ENCODE data around the gene PEX16.

PEX16 gene

DNA sequence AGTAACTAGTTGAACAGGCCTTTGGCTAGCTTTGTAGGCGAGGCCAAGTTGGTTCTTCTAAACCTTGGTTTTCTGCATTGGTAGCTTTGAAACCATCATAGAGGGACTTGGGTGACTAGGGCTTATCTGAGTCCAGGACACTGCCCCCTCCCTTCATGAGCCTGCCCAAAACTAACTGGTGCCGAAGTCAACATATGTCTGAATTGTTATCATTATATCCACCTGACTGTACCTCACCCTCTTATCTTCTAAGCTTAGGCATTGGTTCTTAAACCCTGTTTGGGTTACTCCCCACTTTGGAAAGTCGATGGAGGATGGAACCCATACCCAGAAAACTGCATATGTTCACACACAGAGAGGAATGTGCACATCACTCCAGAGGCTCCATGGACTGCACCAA is 39.8 kb downstream of the PEX16 start:
- TF ChIP-seq CTCF (IDR thresholded peaks at IDR 0.05; ENCODE audit: low read length) (no peak), EZH2 (IDR thresholded peaks at IDR 0.05; ENCODE audit: borderline replicate concordance, low read length) (no peak)
- H3K9ac ChIP-seq (ENCODE audit: low read length), result no peak overlapping the region
- H3K79me2 ChIP-seq (ENCODE audit: insufficient read depth, low read length), result no peaks in the 10 kb centered on the region
- H3K9me3 ChIP-seq (ENCODE audit: low read length), result no peaks in the 10 kb centered on the region
- H3K27ac ChIP-seq (ENCODE audit: low read depth, low read length, poor library complexity, severe bottlenecking), result no peak overlapping the region
- H3F3A ChIP-seq (ENCODE audit: insufficient read depth, low read length), result no peaks in the 10 kb centered on the region
- no peak overlapping the region for H3K4me3 ChIP-seq (ENCODE audit: low read depth, low read length, poor library complexity, severe bottlenecking)
- no peaks in the 10 kb centered on the region for H3K4me1 ChIP-seq (ENCODE audit: insufficient read depth, low read length, severe bottlenecking)
- peaks cover 44% of the 10 kb centered on the region for H3K36me3 ChIP-seq (ENCODE audit: insufficient read depth, low read length)
- no peak overlapping the region for H3K4me2 ChIP-seq (ENCODE audit: low read length)
- H2AFZ ChIP-seq (ENCODE audit: low read length), result no peak overlapping the region
- H3K27me3 ChIP-seq (ENCODE audit: insufficient read depth, low read length), result no peaks in the 10 kb centered on the region
- H3K9me2 ChIP-seq (ENCODE audit: low read depth, low read length), result no peaks in the 10 kb centered on the region
- no peaks in the 10 kb centered on the region for H4K20me1 ChIP-seq (ENCODE audit: insufficient read depth, low read length)

DNA sequence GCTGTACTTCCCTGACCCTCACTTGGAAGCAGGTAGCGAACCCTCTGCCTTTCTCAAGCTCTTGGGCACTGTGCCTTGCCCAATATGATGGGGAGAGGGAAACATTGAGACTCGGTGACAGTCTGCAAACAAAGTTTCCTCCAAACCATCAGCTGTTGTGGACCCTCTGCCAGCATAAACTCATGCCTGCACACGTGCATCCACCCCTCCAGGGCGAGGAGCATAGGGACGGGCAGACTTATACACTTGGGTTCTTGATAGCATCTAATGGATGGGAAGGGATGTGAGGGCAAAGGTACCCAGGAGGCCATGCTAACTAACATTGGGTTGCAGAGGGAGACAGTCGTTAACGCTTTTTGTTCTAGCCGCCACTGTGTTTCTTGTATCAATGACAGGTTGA is 40.5 kb downstream of the PEX16 start:
- peaks cover 48% of the 10 kb centered on the region for H3K36me3 ChIP-seq (ENCODE audit: insufficient read depth, low read length)

DNA sequence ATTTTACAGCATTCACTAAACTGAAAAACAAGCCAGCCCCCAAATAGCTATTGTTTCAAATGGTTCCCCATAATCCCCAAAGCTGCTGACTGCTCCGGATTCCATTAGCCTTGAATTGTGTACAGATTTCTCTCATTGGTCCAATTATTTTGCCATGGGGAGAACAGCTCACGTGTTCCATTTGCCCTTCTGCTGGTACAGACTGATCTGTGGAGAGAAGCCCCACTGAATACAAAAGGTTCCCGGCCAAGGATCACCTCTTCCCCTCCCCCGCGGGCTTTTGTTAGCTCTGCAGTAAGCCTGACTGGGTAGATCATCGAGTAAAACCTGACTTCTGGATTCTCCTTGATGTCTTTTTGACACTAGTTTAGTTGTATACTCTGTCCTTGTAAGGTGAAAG is 41.3 kb downstream of the PEX16 start:
- no peaks in the 10 kb centered on the region for H3K4me1 ChIP-seq (ENCODE audit: insufficient read depth, low read length, severe bottlenecking)
- no peak overlapping the region for H2AFZ ChIP-seq (ENCODE audit: low read length)
- H3K79me2 ChIP-seq (ENCODE audit: insufficient read depth, low read length), result no peaks in the 10 kb centered on the region
- H3F3A ChIP-seq (ENCODE audit: insufficient read depth, low read length), result no peaks in the 10 kb centered on the region
- H3K9ac ChIP-seq (ENCODE audit: low read length), result no peak overlapping the region
- no peaks in the 10 kb centered on the region for H3K9me3 ChIP-seq (ENCODE audit: low read length)
- H3K27ac ChIP-seq (ENCODE audit: low read depth, low read length, poor library complexity, severe bottlenecking), result no peak overlapping the region
- H3K36me3 ChIP-seq (ENCODE audit: insufficient read depth, low read length), result peaks cover 56% of the 10 kb centered on the region
- H4K20me1 ChIP-seq (ENCODE audit: insufficient read depth, low read length), result no peaks in the 10 kb centered on the region
- no peak overlapping the region for H3K4me2 ChIP-seq (ENCODE audit: low read length)
- H3K4me3 ChIP-seq (ENCODE audit: low read depth, low read length, poor library complexity, severe bottlenecking), result no peak overlapping the region
- H3K27me3 ChIP-seq (ENCODE audit: insufficient read depth, low read length), result no peaks in the 10 kb centered on the region
- TF ChIP-seq CTCF (IDR thresholded peaks at IDR 0.05; ENCODE audit: low read length), result no peak
- no peak for TF ChIP-seq EZH2 (IDR thresholded peaks at IDR 0.05; ENCODE audit: borderline replicate concordance, low read length)
- no peaks in the 10 kb centered on the region for H3K9me2 ChIP-seq (ENCODE audit: low read depth, low read length)

More for the DNA sequence above, 40.5 kb downstream of the PEX16 start:
- H3K4me3 ChIP-seq (ENCODE audit: low read depth, low read length, poor library complexity, severe bottlenecking), result no peak overlapping the region
- H3K27me3 ChIP-seq (ENCODE audit: insufficient read depth, low read length), result no peaks in the 10 kb centered on the region
- no peak overlapping the region for H3K4me2 ChIP-seq (ENCODE audit: low read length)
- H3K4me1 ChIP-seq (ENCODE audit: insufficient read depth, low read length, severe bottlenecking), result no peaks in the 10 kb centered on the region
- no peaks in the 10 kb centered on the region for H3K9me3 ChIP-seq (ENCODE audit: low read length)
- H3K9ac ChIP-seq (ENCODE audit: low read length), result no peak overlapping the region
- no peaks in the 10 kb centered on the region for H3F3A ChIP-seq (ENCODE audit: insufficient read depth, low read length)
- H3K9me2 ChIP-seq (ENCODE audit: low read depth, low read length), result no peaks in the 10 kb centered on the region
- no peak overlapping the region for H2AFZ ChIP-seq (ENCODE audit: low read length)
- H3K79me2 ChIP-seq (ENCODE audit: insufficient read depth, low read length), result no peaks in the 10 kb centered on the region
- H4K20me1 ChIP-seq (ENCODE audit: insufficient read depth, low read length), result no peaks in the 10 kb centered on the region
- no peak for TF ChIP-seq CTCF (IDR thresholded peaks at IDR 0.05; ENCODE audit: low read length)
- TF ChIP-seq EZH2 (IDR thresholded peaks at IDR 0.05; ENCODE audit: borderline replicate concordance, low read length), result no peak
- no peak overlapping the region for H3K27ac ChIP-seq (ENCODE audit: low read depth, low read length, poor library complexity, severe bottlenecking)

Measured in OCI-LY1 (cell line).